Activated T-helper 17 cell treated with anti-CD3 and anti-CD28 coated beads, Interleukin-2, amount 50 U/mL, for 72 hours (primary cell): Measurements from ENCODE around the gene CDK10. TPM values are rescaled to one million over a fixed set of nuclear protein-coding genes. Genes with fewer than 3 reads are reported as not detected.

Experiments
- ATAC-seq: fragments of 150-1000 bp; cut with Tn5 transposase; replicated peaks from 2 replicates; pipeline ENCODE4 v1.10.0; 2021; ENCODE audit warnings: mild to moderate bottlenecking, moderate library complexity
- H3K27ac Mint-ChIP-seq: one replicate; pipeline ENCODE4 v1.8.0; 2022; ENCODE audit warnings: mixed read lengths
- H3K27me3 Mint-ChIP-seq: one replicate; pipeline ENCODE4 v1.8.0; 2022; ENCODE audit warnings: mixed read lengths
- H3K36me3 Mint-ChIP-seq: one replicate; pipeline ENCODE4 v1.8.0; 2022; ENCODE audit warnings: low read depth, mild to moderate bottlenecking, mixed read lengths
- H3K4me1 Mint-ChIP-seq: one replicate; pipeline ENCODE4 v1.8.0; 2022; ENCODE audit warnings: mixed read lengths
- H3K4me3 Mint-ChIP-seq: one replicate; pipeline ENCODE4 v1.8.0; 2022; ENCODE audit warnings: mild to moderate bottlenecking, mixed read lengths
- H3K9me3 Mint-ChIP-seq: one replicate; pipeline ENCODE4 v1.8.0; 2022; ENCODE audit warnings: mixed read lengths
- total RNA-seq, 2 donors: library from RNA; stranded (reverse); gene quantifications; one replicate each; pipeline ENCODE4 v1.2.3, GENCODE V29; 2022

The CDK10 gene
- total RNA-seq, 2 donors from 2014 or later: 81.1 to 98.8 TPM

- no peaks in the 10 kb centered on the region for H3K27me3 Mint-ChIP-seq
- peak; percentile 43 for ATAC-seq
- peak overlapping the region; percentile 82 for H3K27ac Mint-ChIP-seq
- H3K4me3 Mint-ChIP-seq: peak overlapping the region; percentile 86
- H3K36me3 Mint-ChIP-seq: peaks cover 46% of the 10 kb centered on the region
- no peaks in the 10 kb centered on the region for H3K9me3 Mint-ChIP-seq
- peaks cover 12% of the 10 kb centered on the region for H3K4me1 Mint-ChIP-seq
These were observed 37.1 kb downstream of the CDK10 start for GRCh38 chr16:89723279-89724250.

DNA sequence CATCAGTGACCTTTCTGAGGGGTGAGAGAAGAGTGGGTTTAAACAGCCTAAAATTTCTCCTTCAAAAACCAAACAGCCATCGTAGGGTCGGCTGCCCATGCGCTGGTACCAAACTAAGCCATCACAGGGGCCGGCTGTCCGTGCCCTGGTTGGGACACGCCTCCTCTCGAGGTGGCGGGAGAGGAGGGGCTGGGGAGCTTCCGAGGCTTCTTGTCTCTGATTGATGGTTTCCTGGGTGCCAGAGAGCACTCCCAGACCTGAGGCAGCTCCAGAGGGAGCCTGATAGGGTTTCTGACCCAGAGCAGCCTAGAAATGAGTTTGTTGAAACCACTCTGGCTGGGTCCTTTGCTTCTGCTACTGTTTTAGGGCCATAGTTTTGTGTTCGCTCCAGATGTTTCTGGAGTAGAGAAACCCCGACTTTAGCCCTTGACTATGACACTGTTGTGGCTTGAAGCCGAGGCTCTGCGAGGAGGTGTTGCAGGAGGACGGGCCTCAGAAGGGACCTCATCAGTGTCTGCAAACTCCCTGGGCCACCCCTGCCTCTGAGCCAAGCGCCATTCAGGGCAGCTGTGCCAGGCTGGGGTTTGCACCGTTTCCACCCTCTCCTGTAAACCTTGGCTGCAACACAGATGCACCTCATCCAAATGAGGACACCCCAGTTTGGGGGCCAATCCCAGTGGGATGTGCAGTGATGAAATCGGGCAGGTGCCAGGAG, 41.1 kb downstream of the CDK10 start:
- H3K36me3 Mint-ChIP-seq: peaks cover 81% of the 10 kb centered on the region
- H3K4me3 Mint-ChIP-seq: peak overlapping the region; percentile 15
- peaks cover 17% of the 10 kb centered on the region for H3K4me1 Mint-ChIP-seq
- H3K9me3 Mint-ChIP-seq: no peaks in the 10 kb centered on the region
- no peak for ATAC-seq
- peak overlapping the region; percentile 62 for H3K27ac Mint-ChIP-seq
- no peaks in the 10 kb centered on the region for H3K27me3 Mint-ChIP-seq

- no peak overlapping the region for H3K27ac Mint-ChIP-seq
- H3K4me3 Mint-ChIP-seq: no peak overlapping the region
- no peaks in the 10 kb centered on the region for H3K9me3 Mint-ChIP-seq
- peaks cover 81% of the 10 kb centered on the region for H3K36me3 Mint-ChIP-seq
- ATAC-seq: no peak
- peaks cover 5% of the 10 kb centered on the region for H3K4me1 Mint-ChIP-seq
- no peaks in the 10 kb centered on the region for H3K27me3 Mint-ChIP-seq
These were observed 42.8 kb downstream of the CDK10 start for GRCh38 chr16:89729293-89729692.

DNA sequence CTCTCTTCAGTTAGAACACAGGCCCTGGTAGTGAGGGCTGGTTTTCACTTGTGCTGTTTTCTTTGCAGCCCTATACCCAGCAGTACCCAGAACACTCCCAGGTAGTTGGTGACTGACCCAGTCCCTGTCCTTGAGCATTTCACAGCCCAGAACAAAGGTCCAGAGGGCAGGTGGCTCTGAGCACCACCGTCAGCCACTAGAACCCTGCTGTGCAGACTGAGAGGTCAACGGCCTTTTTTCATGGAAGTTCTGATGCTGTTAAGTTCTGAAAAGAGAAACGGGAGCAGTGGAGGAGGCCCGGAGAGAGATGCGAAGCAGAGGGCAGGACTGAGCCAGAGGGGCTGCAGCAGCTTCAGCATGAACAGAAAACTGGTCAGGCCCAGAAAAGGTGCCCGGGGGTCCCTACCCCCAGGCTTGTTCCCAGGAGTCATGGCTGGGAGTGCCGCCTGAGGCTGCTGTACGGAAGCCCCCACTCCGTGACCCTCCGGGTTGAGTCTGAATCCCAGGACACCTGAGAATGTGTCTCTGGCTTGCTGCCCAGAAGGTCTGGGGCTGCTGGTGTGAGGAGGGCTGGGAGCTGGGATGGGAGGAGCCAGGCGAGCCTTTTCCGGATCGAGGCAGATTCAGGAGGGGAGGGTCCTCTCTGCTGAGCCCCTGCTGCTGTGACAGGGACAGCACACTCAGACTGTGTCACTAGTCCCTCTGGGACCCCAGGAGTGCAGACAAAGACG, 43.5 kb downstream of the CDK10 start:
- no peaks in the 10 kb centered on the region for H3K27me3 Mint-ChIP-seq
- H3K9me3 Mint-ChIP-seq: no peaks in the 10 kb centered on the region
- ATAC-seq: no peak
- peaks cover 5% of the 10 kb centered on the region for H3K4me1 Mint-ChIP-seq
- H3K27ac Mint-ChIP-seq: peak overlapping the region; percentile 71
- peaks cover 81% of the 10 kb centered on the region for H3K36me3 Mint-ChIP-seq
- no peak overlapping the region for H3K4me3 Mint-ChIP-seq

DNA sequence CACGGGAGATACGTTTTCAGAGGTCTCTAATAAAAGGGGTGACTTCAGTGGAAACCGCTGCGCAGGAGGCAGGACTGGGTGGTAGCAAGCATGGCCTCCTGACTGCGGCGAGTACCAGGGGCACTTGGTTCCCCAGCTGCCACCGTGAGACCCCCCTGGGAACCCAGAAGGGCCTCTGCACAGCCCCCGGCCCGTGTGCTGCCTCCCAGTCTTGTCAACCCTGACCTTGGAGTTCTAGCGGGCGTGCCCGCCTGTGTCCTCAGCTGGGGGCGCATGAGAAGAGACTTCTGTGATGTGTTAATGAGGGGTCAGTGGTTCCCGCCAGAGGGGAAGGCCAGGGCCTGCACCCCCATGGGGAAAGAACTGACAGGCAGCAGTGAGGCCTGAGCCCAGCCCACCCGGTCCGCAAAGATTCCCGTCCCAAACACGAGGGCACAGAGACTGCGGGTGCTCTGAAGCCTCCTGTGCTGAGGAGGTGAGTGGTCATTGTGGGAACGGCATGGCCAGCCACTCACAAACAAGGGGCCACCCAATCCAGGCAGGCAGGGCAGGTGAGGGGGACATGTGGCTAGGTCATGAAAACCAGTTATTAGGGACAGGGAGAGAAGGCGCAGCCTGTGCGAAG, 44.2 kb downstream of the CDK10 start:
- H3K36me3 Mint-ChIP-seq: peaks cover 88% of the 10 kb centered on the region
- H3K4me3 Mint-ChIP-seq: no peak overlapping the region
- H3K9me3 Mint-ChIP-seq: no peaks in the 10 kb centered on the region
- H3K27me3 Mint-ChIP-seq: no peaks in the 10 kb centered on the region
- no peak for ATAC-seq
- no peak overlapping the region for H3K27ac Mint-ChIP-seq
- H3K4me1 Mint-ChIP-seq: peaks cover 5% of the 10 kb centered on the region

- no peak for ATAC-seq
- Mint-ChIP-seq H3K27me3 (no peaks in the 10 kb centered on the region), H3K27ac (peak overlapping the region; percentile 31), H3K4me1 (peaks cover 5% of the 10 kb centered on the region), H3K36me3 (peaks cover 97% of the 10 kb centered on the region), H3K4me3 (no peak overlapping the region), H3K9me3 (no peaks in the 10 kb centered on the region)
These were observed 45.8 kb downstream of the CDK10 start for GRCh38 chr16:89732142-89732917.

GRCh38 chr16:89732918-89733242, 46.4 kb downstream of the CDK10 start:
- Mint-ChIP-seq H3K4me3 (no peak overlapping the region), H3K36me3 (peaks cover 97% of the 10 kb centered on the region), H3K4me1 (peaks cover 9% of the 10 kb centered on the region), H3K27ac (peak overlapping the region; percentile 31), H3K9me3 (no peaks in the 10 kb centered on the region), H3K27me3 (no peaks in the 10 kb centered on the region)
- no peak for ATAC-seq

DNA sequence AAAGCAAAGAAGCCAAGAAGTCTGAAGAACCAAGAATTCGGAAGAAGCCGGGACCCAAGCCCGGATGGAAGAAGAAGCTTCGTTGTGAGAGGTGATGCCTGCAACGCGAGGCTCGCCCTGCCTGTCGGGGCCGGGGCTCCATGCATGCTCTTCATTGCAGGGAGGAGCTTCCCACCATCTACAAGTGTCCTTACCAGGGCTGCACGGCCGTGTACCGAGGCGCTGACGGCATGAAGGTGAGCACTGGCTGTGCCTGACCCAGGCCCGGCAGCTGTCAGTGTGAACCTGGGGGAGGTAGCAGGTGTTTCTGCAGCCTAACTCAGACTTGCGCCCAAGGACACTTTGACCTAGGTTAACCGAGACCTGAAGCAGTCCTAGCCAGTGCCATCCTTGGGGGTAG, 46.8 kb downstream of the CDK10 start:
- H3K27ac Mint-ChIP-seq: no peak overlapping the region
- H3K4me3 Mint-ChIP-seq: no peak overlapping the region
- ATAC-seq: no peak
- no peaks in the 10 kb centered on the region for H3K27me3 Mint-ChIP-seq
- H3K9me3 Mint-ChIP-seq: no peaks in the 10 kb centered on the region
- peaks cover 10% of the 10 kb centered on the region for H3K4me1 Mint-ChIP-seq
- peaks cover 98% of the 10 kb centered on the region for H3K36me3 Mint-ChIP-seq

DNA sequence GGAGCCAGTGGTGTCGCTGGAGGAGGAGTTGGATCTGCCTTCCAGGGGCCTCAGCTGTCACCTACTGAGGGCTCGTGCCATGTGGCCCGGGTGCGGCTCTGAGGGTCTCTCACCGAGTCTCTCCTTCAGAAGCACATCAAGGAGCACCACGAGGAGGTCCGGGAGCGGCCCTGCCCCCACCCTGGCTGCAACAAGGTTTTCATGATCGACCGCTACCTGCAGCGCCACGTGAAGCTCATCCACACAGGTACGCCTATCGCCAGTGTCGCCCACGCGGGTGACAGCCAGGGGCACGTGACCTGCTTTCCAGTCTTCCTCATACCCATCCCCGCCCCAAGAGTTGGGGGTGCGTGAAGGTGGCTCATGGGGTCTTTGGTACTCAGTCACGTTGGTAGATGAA, 47.3 kb downstream of the CDK10 start:
- H3K4me3 Mint-ChIP-seq: no peak overlapping the region
- no peaks in the 10 kb centered on the region for H3K27me3 Mint-ChIP-seq
- no peak for ATAC-seq
- peaks cover 10% of the 10 kb centered on the region for H3K4me1 Mint-ChIP-seq
- H3K9me3 Mint-ChIP-seq: no peaks in the 10 kb centered on the region
- peaks cover 98% of the 10 kb centered on the region for H3K36me3 Mint-ChIP-seq
- no peak overlapping the region for H3K27ac Mint-ChIP-seq

DNA sequence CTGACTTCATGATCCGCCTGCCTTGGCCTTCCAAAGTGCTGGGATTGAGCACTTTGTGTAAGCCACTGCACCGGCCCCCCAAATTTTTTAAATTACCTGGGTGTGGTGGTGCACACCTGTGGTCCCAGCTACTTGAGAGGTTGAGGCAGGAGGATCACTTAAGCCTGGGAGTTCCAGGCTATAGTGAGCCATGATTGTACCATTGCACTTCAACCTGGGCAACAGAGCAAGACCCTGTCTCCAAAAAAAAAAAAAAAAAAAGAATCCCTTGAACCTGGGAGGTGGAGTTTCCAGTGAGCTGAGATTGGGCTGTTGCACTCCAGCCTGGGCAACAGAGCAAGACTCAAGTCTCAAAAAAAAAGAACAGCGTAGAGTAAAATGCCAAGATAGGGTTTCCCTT, 50.1 kb downstream of the CDK10 start:
- Mint-ChIP-seq H3K27ac (peak overlapping the region; percentile 61), H3K4me3 (no peak overlapping the region), H3K9me3 (no peaks in the 10 kb centered on the region), H3K27me3 (no peaks in the 10 kb centered on the region), H3K4me1 (peaks cover 10% of the 10 kb centered on the region), H3K36me3 (peaks cover 100% of the 10 kb centered on the region)
- ATAC-seq: no peak

GRCh38 chr16:89737341-89738071, 51.0 kb downstream of the CDK10 start:
- peaks cover 93% of the 10 kb centered on the region for H3K36me3 Mint-ChIP-seq
- H3K4me3 Mint-ChIP-seq: no peak overlapping the region
- ATAC-seq: peak; percentile 76

DNA sequence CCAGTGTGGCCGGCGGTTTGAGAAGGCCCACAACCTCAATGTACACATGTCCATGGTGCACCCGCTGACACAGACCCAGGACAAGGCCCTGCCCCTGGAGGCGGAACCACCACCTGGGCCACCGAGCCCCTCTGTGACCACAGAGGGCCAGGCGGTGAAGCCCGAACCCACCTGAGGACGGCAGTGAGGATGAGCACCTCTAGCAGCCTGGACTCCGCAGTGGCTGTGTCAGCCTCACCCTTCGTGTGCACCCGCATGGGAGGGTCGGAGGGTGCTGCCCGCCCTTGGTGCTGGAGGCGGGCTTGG, 51.5 kb downstream of the CDK10 start:
- peaks cover 93% of the 10 kb centered on the region for H3K36me3 Mint-ChIP-seq
- H3K9me3 Mint-ChIP-seq: no peaks in the 10 kb centered on the region
- no peaks in the 10 kb centered on the region for H3K27me3 Mint-ChIP-seq
- H3K4me3 Mint-ChIP-seq: no peak overlapping the region
- peaks cover 5% of the 10 kb centered on the region for H3K4me1 Mint-ChIP-seq
- no peak for ATAC-seq
- H3K27ac Mint-ChIP-seq: no peak overlapping the region

More at GRCh38 chr16:89737341-89738071, 51.0 kb downstream of the CDK10 start:
- H3K27me3 Mint-ChIP-seq: no peaks in the 10 kb centered on the region
- H3K27ac Mint-ChIP-seq: peak overlapping the region; percentile 61
- H3K9me3 Mint-ChIP-seq: no peaks in the 10 kb centered on the region
- H3K4me1 Mint-ChIP-seq: peaks cover 5% of the 10 kb centered on the region
